Esophagus mucosa (tissue), 1 donor: ENCODE results near the gene HOXB9. TPM values are rescaled to one million over a fixed set of nuclear protein-coding genes. Genes with fewer than 3 reads are reported as not detected.

ENCODE experiments used
- ATAC-seq: fragments of 200-7000 bp; cut with Tn5 transposase; one replicate; pipeline ENCODE4 v1.9.1; 2020
- total RNA-seq: library from RNA; stranded (reverse); gene quantifications from one replicate; pipeline ENCODE4 v1.2.4, GENCODE V29; 2023
- donor health status: DM: yes; HTN: yes; CAD: no.

HOXB9 gene
- total RNA-seq, 1 donor from 2014 or later, result not detected

DNA sequence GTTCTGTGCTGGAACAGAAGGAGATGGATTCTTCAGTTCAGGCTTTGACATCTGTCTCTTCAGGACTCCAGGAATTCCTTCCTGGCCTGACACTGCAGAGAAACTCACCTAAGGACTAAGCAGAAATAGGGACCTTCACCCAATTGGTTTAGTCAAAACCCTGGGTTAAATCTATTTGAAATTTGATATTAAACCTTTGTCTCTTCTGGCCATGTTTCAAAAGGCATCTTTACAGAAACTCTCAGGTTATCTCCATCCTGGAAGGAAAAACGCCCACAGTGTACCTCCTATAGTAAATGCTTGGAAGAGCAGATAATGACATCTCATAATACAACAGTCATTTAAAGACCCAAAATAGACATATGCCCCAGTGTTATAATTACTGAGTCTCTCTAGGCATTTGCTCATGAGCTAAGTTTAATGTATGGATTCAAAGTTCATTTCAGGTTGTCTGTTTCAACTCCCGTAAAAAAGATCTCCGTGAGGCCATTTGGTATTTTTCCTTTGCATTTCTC is 42.4 kb downstream of the HOXB9 start:
- ATAC-seq, result no peak

DNA sequence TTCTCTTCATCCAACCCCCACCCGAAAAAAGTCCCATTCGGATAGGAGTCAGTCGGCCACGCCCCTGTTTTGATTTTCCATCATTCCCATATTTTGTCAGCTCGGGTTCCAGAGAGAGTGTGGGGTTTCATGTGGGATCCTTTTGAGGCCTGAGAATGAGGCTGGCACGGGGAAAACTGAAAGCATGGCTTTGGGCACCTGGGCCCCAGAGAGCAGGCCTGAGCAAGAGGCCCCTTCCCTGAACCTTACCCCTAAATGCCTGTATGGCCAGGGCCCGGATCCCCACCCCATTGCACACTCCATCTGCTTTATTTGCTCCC is 43.4 kb downstream of the HOXB9 start:
- ATAC-seq, result no peak

DNA sequence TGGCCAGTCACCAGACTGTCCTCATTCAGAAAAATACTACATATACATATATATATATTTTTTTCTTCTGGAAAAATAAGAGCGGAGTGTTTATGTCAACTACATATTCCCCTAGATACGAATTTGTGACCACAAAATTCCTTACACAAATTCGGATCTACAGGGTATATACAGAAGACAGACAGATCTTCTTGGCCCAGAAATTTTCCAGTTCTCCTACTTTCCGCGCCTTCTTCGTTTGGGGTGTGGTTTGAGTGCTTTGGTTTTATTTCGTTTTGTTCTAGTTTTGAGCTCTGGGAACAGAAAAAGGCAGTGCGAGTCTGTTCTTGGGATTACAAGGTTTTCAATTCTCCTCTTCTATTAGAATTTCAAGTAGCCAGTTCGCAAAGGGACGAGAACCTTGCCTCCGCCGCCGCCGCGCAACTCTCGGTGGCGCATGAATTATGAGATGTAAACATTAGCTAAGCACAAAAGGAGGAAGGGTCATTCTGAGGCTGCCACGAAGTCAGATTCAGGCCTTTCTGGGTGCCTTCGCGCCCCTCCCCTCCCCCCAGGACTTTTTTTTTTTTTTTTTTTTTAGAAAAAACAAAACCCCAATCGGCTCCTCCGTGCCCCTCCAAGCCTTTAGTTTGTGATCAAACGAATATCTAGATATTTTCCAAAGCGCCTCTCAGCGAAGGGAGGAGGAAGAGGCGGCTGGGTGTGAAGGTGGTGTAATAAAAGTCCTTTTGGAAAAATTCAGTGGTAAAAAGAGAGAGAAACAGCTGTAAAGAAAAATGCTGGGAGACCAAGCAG is 46.2 kb downstream of the HOXB9 start:
- no peak for ATAC-seq

DNA sequence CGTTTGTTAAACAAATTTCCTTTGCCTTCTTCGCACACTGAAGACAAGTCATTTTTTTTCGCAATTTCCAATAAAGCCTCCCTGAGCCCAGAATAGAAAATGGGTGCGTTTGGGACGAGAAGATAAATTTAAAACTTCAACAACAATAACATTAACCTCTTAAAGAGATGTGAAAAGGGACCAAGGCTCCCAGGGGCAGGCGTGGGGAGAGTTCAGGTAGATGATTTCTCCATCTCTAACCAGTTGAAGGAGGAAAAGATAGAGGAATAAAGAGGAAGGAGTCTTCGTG is 46.7 kb downstream of the HOXB9 start:
- ATAC-seq, result no peak

DNA sequence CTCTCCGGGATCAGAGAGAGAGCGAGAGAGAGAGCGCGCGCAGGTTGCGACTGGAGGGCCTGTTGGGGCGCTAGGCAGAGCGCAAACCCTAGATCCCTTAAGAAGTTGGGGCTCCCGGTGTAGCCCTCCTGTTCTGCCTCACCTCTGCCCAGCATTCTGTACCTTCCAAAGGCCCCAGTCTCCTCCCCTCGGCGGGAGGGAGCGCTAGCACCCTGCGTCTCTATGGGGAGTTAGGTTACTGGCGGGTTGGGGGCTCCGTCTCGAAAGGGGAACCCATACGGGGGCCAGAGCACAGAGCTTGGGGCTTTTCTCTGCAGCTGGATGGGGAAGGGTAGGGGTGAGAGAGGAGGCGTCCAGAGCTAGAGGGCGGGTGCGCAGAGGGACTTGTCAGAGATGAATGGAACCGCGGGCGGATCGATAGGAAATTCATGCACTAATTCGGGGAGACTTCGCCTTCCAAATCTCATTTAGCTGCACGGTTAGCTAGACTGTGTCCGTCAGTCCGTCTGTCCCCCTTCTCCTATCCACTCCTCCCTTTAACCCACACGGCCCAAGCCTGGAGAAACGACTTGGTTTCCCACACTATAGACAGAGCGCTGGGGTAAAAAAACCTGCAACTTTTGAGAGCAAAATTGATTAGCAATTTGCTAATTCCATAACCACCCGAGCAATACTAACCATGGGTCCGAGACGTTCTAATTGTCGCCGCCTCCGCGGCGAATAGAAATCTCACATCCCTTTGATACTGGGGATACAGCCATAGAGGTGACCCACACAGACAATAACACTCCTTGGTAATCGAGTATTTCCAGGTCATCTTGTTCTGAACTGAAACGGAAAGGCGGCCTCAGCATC is 47.3 kb downstream of the HOXB9 start:
- peak; percentile 29 for ATAC-seq

DNA sequence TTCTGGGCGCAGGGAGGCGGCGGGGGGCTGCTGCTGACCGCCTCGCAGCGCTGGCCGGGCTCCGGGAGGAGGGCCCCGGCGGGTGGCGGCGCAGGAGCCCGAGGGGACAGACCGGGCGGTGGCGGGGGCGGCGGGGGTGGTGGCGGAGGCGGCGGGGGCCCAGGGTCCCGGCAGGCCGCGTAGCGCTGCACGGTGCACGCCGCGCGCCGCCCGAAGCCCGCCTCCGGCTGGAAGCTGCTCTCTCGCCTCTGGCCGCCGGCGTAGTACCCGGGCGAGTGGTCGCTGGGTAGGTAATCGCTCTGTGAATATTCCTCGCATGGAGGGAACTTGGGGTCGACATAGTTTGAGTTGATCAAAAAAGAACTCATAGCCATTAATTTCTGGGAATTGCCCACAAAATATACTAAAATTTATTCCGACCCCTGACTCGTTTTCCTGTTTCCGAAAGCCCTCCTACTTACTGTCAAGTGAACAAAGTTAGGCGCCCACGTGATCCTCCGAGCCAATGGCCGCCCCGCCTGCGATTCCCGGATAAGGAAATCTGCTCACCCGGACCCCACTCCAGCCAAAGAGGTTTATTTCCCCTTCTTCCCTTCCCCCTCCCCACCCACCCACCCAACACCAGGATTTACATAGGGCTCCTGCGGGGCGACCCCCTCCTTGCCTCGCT is 48.1 kb downstream of the HOXB9 start, which contains the start of gene HOXB4:
Gene HOXB4 (minus strand): TSS at position 405 of the 670 bp plus-strand sequence. CDS start 31 bp downstream, at position 374.
- peak; percentile 20 for ATAC-seq

DNA sequence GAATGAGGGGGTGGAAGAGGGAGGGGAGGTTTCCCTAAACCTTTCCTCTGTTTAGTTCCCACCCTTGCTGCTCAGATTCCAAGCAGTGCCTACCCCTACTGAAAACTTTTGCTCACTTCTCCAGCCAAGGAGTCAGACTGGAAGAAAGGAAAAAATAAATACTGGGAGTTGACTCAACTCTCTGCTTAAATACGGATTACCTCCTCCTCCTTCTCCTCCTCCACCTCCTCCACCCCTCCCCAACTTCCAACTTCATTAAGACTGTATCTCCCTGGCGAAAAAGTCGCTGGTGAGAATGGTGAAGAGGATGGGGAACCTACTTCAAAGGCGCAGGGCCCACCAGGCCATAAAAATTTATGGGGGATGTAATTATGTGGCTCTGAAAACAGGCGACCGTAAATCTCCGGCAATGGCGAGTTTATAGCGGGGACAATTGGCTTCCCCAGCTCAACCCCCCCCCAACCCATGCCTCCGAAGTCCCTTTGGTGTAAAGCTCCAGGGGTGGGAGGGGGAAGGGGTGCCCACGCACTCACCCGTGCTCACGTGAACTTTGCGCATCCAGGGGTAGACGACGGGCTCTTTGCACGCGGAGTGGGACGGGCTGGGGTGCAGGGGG is 48.7 kb downstream of the HOXB9 start:
- ATAC-seq, result peak; percentile 4

DNA sequence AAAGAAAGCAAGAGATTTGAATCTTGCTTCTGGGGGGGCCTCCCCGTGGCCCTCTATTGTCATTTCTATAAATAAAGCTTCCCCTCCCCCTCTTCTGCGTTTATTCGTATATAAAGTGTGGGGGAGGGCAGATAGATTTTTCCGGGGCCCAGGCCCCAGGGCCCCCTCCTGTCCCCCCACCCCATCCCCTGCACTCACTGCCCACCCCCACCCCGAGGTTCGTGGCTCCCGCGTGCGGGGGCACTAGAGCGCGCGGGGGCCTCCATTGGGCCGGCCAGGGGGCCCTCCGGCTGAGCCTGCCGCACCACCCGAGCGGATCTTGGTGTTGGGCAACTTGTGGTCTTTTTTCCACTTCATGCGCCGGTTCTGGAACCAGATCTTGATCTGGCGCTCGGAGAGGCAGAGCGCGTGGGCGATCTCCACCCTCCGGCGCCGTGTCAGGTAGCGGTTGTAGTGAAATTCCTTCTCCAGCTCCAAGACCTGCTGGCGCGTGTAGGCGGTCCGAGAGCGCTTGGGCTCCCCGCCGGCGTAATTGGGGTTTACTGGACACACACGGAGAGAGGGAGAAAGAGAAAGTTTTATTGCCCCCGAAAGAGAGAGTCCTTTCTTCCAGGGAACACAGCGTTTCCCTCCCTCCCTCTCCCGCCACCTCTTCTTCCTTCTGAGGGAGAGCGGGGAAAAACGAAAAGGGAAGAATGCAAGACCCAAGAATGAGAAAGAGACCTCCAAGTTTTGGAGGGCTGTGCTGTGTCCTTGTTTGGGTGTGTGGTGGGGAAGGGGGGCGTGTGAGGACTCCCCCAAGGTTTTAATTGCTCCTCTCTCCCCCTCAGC is 49.5 kb downstream of the HOXB9 start:
- peak; percentile 20 for ATAC-seq

DNA sequence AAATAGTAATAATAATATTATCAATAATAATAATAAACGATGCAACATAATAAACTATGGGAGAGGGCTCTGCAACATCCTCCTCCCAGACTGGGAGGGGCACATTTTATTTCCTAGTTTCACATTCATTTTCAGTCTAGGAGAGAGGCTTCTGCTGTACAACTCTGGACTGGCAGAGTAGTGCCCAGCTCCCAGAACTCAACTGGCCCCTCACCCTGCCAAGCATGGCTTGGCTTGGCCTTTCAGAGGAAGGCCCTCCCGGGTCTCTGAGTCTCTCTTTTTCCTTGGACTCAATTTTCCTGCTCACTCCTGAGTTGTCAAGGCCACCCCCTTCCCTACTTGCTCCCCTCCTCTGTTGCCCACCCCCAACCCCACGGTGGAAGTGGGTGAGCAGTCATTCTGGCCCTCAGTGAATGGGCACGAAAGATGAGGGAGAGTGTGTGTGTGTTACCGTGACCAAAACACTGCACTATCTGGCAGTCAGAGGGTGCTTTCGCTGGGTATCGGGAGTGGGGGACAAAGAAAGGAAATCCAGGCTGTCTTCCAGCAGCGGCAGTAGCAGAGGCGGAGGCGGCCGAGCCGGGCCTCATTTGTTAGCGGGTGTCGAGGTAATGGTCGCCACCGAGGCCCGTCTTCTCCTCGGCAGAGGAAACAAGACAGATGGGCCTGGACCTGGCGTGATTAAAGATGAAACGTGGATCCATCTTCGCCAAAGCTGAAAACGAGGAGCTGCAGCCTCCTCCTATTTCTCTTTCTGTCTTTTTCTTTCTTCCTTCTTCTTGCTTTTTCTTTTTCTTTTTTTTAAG is 50.3 kb downstream of the HOXB9 start:
- ATAC-seq, result no peak

DNA sequence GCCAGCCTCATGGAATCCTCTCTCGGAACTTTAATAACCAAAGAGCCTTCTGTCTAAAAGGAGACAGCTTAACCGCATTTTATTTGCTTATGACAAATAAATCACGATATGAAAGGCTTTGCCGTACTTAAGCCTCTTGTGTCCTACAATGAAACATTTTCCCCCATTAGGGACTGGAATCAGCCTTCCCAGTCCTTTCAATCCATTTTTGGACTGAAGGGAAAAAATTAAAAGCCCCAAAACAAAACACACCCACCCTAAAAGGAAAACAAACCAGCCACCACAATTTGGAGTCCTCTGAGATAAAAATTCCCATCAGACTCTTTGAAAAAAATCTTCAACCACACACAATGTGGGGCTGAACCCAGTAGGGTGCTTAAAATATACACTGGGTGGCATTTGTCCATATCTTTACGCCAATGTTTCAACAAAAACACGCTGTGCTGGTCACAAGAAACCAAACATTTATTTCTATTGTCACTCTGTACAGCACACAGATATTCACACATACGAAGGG is 51.0 kb downstream of the HOXB9 start:
- no peak for ATAC-seq

DNA sequence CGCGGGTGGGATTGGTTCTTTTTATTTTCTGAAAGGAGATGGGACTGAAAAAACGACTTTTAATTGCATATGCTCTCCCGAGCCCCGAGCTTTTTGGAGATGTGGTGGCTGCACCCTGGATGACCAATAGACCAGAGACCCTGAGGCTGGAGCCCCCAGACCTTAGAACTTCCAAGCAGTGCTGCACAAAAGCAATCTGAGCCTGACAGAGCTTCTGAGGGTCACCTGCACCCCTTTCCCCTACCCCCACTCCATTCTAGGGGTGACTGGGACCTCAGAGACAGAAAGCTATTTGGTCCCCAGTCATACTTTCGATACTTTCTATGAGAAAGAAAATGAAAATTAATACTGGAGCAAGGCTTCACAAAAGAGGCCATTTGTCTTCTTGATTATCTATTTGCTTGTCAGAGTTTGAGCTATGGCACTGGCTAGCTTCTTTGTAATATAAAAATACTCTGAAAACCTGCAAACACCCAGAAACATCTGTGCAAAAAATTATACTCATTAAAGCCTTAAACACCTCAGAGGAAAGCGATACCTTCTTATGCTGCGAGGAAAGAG is 51.6 kb downstream of the HOXB9 start:
- ATAC-seq, result no peak

DNA sequence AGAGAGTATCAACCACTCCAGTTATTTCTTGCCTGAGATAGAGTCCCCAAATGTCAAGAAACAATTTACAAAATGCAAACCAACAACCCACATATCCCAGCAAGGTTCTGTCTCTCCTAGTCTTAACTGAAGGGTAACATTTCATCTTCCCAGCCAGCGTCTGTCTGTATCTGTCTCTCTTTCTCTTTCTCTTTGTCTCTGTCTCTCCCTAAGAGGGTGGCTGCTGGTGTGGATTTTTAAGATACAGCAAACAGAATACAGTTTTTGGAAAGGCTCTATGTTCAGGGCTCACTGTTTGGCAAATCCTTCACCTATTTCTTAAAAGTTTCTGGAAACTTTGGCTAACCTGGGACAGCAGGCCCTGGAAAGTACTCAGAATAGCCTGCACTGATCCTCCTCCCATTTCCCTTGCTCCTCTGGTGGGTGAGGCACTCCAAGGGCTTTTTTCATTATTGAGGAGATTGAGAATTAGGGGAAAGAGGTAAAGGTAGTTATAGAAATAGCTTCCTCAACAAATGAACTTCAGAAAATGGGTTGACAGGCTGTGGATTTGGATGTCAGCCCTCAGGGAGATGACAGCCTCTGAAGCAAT is 54.2 kb downstream of the HOXB9 start:
- ATAC-seq, result no peak

Other genes starting within 250 kb of the HOXB9 start
- gene SKAP1, start 196.1 kb downstream of the HOXB9 start, total RNA-seq, result 0.68 TPM
- gene HOXB1, start 95.3 kb downstream of the HOXB9 start, total RNA-seq, result 0.24 TPM
- gene HOXB2, start 81.2 kb downstream of the HOXB9 start, total RNA-seq, result 14.1 TPM
- 2.4 TPM for gene HOXB4, start 48.0 kb downstream of the HOXB9 start, total RNA-seq
- 6.0 TPM for gene HOXB3, start 36.1 kb downstream of the HOXB9 start, total RNA-seq
- 0.16 TPM for gene HOXB5, start 32.6 kb downstream of the HOXB9 start, total RNA-seq
- 0.28 TPM for gene HOXB6, start 21.4 kb downstream of the HOXB9 start, total RNA-seq
- 2.1 TPM for gene HOXB7, start 15.3 kb downstream of the HOXB9 start, total RNA-seq
- gene HOXB8, start 11.1 kb downstream of the HOXB9 start, total RNA-seq, result not detected
- not detected for gene PRAC1, start 96.2 kb upstream of the HOXB9 start, total RNA-seq
- not detected for gene PRAC2, start 96.8 kb upstream of the HOXB9 start, total RNA-seq
- gene HOXB13, start 102.4 kb upstream of the HOXB9 start, total RNA-seq, result not detected
- 0.12 TPM for gene TTLL6, start 190.9 kb upstream of the HOXB9 start, total RNA-seq
- gene CALCOCO2, start 204.7 kb upstream of the HOXB9 start, total RNA-seq, result 100 TPM